ENCODE data around the gene MED23.

The MED23 gene

DNA sequence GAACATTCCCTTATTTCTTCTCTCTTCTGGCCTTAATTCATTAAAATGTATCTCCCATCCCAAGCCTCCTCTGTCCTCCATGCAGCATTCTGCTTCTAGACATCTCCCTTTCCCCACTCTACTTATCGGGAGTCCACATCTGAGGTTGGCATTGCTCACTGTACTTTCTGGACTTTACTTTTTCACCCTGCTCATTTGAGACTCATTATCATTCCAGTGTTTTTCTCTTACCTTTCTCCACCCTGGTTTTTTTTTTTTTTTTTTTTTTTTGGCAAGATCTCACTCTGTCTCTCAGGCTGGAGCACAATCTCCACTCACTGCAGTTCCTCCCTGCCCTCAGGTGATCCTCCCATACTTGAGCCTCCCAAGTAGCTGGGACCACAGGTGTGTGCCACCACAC, 13.5 kb upstream of the MED23 start:
- DNase-seq = no peak

DNA sequence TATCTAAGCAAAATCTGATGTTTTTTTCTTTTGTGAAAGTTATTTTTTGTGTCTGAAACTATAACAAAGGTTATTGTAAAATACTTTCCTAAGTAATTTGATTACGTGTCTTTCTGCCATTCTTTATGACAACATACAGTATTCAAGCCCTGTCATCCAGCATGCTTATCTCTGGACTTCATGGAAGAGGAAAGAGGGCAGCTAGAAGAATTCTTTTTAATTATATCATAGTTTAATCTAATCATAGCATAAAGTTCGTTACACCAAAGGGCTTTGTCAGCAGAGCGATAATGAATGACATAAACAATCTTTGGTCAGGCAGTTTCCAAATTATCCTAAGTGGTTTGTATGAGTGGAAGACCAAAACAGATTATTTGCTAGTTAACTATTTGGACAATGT, 12.5 kb upstream of the MED23 start:
- no peak for DNase-seq

DNA sequence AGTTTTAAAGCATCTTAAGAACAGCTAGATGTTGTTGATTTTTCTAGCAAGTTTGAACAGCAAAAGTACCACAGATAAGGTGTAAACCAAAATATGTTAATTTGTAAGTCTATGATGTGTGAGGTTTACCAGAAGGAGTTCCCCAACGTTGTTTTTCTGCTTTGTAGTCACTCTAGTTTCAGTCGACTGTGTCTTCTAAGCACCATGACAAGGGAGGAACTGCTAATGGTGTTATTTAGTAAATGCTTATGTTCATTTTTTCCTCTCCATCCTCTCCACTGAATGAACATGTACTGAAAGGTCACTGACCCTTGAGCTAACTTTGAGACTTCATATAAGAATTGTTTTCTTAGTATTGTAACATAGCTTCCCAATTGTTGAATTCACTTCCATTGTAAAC, 12.1 kb upstream of the MED23 start:
- DNase-seq = peak in 1 of 5 donors; percentile 16

DNA sequence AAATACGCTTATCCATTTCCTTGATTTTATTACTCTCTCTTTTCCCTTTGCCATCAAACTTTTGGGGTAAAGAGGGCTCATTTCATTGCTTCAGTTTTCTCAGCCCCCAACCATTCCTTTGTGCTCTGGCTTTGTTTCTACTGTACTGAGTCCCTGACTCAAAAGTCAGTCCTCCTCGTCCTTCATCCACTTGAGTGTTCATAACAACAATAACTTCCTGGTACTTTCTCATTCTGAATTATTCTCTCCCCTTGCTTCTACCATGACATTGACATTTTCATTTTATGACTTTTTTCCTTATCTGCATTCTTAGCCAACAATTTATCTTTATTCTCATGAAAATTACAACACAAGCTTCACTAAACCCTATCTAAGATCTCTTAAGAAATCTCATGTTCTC, 10.0 kb upstream of the MED23 start:
- no peak for DNase-seq

DNA sequence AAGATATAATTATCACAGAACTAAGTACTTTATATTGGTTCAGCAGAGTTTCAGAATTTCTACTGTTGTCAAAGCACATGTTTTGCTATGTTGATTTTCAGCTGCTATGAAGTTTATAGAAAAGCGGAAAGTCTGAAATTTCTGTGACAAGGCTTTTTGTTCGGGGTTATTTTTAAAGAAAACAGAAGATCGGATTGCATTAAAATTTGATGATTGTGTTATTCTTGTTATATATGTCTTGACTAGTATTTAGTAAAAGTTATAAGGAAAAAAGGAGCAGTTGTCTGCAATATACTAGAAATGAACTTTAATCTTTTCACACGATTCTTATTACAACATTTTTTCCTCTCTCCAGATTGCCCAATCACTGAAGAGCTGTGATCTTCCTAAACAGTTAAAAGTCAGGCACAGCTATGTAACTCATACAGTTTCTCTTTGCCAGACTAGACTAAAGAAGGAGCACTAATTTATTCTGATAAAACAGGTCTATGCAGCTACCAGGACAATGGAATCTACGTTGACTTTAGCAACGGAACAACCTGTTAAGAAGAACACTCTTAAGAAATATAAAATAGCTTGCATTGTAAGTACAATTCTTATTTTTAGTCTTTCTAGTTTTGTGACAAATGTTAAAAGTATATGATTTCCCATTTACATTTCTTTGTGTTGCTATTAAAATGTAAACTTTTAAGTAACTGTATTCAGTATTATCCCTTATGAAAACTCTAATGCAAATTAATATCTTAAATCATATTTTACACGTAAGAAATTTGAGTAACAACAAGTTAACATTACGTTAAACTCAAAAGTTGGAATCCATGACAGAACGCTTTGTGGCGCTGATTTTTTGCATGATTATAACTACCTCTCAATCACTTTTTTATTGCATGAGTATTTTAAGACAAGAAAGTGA, 9.1 kb upstream of the MED23 start, which contains the start of gene ENPP3:
ENPP3 (plus strand) TSS at position 423 of the 913 bp plus-strand sequence; CDS start at position 506, 83 bp downstream.
- DNase-seq = no peak

DNA sequence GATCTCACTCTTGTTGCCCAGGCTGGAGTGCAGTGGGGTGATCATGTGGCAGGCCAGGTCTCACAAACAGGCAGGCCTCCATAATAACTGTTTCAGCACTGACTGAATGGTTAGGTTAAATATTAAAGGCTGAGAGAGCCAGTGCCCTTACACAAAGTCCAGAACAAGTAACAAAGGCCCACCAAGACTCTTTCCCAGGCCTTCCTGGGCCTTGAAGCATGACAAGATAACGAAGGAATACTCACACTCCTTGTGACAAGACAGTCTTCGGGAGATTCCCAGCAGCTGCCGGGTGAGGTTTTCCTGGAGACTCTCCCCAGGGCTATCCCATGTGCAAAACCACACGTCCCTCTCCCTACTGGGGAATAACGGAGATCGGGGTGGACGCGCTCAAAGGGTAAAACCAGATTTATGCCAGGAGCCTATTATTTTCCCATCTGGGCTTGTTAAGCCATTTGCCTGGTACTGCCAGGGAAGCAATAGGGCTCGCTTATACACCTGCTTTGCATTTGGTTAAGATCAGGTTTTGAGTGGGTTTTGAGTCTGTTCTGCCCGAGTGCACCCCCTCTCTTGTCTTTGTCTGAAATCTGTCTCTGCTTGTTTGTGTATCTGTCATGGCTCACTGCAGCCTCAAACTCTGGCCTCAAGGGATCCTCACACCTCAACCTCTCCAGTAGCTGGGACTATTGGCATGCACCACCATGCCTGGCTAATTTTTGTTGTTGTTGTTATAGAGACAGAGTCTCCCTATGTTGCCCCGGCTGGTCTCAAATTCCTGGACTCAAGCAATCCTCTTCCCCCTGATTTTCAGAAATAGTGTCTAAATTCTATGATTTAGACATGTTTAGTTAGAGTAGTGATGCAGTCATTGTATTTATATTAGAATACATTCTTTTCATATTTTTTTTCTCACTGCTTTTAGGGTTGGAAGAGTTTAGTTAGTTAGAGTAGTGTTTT, 7.6 kb upstream of the MED23 start:
- no peak for DNase-seq

DNA sequence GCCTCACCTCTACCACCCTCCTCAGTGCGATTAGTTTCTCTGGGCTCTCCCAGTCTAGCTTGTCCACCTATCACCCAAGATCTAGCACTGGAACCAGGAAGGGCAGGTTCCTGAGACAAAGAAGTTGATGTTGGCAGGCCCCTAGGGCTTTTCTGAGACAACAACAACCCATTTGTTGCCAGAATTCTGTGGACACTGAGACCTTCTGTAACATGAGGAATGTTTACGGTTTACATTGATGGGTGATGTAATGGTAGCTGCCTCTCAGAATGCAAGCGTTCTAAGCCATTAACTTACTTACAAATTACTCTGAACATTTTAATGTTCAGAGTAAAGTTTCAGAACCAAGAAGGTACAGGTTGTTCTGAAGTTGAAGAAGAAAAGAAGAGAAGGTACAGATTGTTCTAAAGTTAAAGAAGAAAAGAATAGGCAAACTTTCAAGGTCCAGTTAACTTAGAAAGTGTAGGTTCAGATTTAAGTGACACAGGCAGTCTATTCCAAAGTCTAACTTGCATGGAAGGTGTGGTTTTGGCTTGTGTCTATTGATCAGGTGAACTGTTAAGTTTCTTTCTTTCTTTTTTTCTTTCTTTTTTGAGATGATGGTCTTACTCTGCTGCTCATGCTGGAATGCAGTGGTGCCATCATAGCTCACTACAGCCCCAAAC, 3.7 kb upstream of the MED23 start:
- no peak for DNase-seq

DNA sequence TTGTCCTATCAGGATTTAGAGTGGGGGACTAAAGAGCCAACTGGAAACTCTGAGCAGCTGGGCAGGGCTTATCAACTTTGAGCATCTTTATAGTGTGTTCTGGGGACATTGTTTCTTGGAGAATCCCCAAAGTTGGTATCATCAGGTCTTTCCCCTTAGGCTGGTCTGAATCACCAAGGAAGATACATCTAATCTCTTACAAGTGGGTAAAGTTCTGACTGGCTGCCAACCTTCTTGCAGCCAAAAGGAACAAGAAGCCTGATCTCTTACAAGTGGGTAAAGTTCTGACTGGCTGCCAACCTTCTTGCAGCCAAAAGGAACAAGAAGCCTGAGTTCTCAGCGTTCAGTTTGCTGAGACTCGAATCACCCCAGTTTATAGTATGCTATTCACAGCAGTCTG, 1.6 kb upstream of the MED23 start:
- DNase-seq = no peak

DNA sequence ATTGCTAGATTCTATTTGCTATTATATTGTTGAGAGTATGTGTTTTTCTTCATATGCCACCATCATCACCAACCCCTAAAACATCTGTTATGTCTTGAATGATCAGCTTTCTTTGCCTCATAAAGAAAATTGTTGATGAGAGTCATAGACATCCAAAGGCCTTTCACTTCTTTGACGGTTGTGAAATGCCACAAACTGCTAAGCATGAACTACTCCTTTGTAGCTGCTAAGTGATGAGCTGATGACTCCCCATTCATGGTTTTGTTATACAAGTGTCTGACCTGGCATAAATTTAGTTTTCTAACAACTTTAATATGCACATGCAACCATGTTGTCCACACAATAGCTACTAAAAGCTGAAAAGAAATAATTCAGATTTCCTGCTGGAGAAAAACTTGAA, 684 bp upstream of the MED23 start:
- DNase-seq = peak in 1 of 5 donors; percentile 3

DNA sequence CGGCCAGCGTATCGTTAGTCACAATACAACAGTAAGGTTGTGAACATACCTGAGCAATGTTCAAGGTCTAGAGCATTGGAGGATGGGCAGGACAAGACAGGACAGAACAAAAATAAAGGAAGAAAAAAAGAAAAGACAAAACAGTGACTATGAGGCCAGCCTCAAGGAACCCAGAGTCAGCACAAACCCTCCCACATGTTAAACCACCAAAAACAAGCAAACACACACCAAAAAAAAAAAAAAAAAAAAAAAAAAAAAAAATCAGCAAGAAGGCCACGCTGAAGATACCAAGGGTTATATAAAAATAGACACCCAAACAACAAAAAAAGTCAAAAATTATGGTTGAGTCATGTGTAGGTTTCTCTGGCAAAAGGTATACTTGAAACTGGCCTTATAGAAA, 12.8 kb downstream of the MED23 start:
- no peak for DNase-seq

DNA sequence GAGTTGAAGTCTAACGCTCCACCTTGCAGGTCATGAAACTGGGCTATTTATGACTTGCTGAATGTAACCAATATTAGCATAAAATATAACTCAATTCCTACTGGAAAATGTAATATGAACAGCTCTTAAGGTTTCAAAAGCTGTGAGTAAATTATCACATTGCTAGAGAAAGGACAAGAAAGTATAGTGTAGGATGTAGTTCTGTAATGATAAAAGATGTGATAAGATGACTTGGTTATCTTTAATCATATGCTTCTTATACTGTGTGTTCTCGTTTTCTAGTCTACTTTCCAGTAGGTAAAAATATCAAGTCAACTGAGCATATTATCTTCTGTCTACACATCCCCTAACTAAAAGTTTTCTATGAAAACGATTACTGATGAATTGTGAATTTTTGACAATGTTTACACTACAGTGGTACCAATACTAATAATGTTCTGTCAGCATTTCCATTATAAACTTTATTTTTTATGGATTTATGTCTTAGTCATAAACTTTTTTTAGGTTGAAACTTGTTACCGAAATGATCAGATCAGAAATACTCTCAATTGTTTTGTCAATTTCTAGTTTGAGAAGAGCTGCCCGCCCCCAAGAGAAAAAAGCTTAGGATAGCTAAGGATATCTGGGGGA, 14.6 kb downstream of the MED23 start:
- DNase-seq = no peak

DNA sequence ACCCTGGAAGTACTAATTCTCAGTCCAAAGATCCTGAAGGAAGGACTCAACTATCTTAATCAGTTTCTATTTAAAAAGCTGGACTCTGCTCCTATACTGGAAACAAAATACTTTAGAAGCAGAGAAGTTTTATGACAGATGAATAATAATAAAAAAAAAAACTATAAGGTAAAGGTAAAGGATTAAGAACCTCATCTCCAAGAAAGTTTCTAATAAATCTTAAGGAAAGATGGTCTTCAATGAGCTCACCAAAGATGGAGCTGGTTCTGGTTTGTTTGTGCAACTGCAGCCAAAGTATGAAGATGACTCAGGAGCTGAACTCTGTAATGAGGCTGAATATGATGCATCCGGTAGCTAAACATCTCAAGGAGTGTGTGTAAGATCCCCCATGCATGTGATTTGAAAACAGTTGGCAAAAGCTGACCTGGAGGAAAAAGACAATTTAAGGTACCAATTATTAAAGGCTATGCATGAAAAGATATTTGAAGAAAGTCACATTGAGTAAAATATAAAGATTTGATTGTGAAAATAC, 25.2 kb downstream of the MED23 start:
- DNase-seq = no peak

DNA sequence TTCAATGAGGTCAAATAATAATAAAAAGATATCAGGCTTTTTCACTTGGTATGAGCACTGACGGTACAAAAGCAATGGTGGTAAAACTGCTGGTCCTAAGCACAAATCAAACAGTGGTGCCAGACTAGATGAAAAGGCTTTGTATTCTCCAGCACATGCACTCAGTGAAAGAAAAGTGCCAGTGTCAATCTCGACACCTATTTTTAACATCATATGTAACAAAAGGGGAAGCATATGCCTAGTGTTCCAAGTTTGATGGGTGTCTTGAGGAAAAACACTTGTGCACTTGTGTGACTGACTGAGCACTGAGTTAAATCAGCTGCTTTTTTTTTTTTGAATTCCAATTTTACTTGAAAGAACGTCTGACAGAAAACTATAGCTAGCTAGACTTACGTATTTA, 27.3 kb downstream of the MED23 start:
- DNase-seq = no peak

DNA sequence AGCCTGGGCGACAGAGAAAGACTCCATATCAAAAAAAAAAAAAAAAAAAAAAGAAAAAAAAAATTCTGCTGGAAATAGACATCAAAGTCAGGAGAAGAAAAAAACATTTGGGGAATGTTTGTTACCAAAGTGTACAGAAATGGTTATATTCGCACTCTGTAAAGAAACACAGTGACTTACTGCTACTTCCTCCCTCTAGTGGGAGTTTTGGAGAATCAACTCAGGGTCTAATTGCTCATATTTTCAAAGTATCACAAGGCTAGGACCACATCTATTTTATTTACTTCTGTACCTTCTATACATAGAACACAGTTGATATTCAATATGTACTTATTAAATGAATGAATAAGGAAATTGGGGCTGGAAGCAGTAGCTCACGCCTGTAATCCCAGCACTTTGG, 30.6 kb downstream of the MED23 start:
- no peak for DNase-seq

DNA sequence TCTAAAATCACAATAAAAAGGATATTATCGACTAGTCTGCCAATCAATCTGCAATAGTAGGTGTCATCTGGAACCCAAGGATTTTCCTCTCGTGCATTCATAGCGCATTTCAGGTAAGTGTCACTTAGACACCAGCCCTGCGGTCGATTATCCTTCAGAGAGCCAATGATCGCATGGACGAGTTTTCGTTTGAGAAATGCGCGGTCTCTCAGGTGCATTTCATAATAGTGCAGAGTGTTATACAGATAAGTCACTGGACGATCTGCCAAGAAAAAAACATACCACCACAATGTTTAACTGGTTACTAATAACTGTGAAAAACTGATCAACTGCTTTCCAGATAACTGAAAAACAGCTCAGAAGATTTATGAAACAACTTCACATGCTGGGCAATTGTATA, 34.0 kb downstream of the MED23 start:
- no peak for DNase-seq

DNA sequence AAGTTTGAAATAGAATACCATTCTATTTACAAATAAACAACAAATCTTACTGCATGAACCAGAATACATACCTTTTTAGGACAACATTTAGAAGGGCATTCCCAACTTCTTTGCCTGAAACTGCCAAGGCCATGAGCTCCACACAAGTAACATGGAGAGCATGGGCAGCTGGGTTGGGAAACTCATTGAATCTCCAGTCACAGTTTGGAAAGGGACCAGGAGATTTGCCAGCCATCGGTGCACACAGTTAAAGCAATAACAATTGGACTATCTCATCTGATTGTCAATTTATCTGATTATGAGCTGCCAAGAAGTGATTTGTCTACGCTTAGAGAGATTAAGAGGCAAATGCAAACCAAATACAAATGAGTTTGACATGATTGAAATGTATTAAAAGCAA, 35.1 kb downstream of the MED23 start:
- no peak for DNase-seq

DNA sequence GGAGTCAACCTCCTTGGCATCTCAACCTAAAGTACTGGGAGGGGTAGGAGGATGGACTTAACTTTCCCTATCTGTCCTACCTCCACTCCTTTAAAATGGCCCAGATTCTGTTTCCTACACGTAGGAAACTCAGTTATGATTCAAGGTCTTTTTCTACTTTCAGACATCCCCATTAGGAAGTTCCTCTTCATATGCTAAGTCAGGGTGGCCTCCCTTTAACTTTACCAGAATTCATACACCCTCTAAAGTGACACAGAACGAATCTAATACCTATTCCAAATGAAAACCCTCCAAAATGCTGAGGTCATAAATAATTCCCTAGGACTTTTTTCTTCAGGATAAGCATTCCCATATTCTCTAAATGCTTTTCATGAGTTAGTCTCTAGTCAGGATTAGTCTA, 39.4 kb downstream of the MED23 start:
- no peak for DNase-seq

DNA sequence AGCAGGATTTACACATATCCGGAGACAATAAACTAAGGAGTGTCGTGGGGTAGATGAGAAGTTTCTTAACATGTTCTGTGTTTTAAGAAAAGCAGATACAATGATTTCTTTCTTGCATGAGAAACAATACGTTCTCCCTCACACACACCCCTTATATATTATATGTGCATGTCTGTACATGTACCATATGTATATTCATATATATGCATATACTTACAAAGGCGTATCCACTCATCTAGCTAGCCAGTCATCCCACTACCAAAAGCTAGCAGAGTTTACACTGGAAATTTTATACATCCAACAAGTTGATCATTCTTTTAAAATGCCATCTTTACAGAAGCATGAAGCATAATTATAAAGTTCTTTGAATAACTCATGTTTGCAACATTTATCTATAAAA, 40.1 kb downstream of the MED23 start:
- no peak for DNase-seq

DNA sequence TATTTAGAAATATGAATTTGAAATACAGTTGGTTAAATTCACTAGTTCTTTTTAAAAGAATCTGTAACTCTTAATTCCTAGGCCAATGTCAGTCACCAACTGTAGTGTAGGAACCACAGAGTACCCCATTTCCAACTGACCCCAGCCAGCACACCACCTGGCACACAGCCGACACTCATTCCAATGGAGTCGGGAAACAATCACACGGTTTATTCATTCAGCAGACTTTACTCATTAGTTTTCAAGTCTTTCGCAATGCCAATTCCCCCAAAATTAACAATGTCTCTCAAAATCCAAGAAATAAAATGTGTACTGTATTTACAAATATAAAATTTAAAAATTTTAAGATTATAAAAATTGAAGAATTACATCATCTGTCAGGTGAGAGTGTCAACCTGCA, 41.5 kb downstream of the MED23 start:
- no peak for DNase-seq

DNA sequence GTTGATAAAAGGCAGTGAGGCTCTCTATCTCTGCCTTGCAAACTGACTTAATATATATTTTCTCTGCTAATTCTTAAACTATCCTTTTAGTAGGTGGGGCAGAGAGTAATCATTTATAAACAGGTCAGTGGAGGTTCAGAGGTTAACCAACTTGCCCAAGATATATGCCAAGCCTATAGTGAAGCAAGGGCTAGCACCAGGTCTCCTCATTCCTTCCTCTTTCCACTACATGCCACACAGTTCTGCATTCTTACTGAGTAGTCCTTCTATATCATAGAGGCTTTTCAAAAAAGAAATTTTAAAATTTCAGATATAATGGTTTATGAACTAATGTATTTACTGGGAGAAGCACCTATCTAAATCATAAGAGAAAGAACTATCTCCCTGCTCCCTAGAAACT, 46.5 kb downstream of the MED23 start:
- DNase-seq = no peak

DNA sequence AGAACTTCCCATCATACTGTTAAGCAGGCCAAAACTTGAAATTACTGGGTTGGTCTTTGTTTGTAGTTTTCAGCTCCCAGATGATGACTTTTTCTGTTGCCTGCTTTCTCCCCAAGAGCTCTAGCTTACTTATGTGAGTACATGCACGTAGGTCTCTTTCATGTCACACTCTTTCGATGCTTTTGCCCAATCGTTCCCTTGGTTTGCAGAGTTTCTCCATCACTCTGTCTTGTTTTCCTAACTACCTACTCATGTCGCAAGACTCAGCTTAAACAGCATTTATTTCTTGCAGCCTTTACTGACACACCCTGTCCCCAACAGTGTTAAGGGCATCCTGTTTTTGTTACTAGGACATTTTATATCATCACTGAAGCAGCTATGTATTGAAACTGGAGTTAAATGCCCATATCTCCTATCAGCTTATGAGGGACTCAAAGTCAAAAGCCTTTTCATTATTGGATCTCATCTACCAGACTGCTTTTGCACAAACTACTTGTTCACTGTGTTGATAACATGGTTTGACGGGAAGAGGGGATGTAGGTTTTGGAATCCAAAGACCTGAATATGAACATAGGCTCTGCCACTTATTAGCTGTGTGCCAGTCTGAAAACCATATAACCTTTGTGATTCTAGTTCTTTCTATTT, 52.1 kb downstream of the MED23 start:
- DNase-seq = no peak

DNA sequence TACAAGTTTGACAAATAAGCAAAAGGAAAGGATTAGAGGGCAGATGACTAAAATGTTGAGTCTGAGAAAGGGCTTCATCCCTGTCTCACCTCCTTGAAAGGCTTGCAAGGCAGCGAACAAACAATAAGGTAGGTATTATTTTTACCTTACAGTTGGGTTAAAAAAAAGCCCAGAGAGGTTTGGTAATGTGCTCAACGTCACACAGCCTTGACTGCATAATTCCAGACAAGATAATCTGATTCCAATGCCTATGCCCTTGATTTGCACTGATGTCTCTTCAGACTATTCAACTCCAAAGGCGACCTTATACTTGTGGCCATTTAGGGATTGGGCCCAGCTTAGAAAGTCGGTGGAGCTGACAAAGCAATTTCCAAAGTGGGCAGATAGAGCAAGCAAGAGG, 53.4 kb downstream of the MED23 start:
- DNase-seq = no peak

Data from T-helper 1 cell (primary cell).